ENCODE measurements around the gene PTDSS2. TPM values are rescaled to one million over a fixed set of nuclear protein-coding genes. Genes with fewer than 3 reads are reported as not detected.

The PTDSS2 gene
- total and polyA plus RNA-seq, 2 donors (not counting 1 experiment from before 2014, with no cell fraction given), result 22.1 to 29.0 TPM

DNA sequence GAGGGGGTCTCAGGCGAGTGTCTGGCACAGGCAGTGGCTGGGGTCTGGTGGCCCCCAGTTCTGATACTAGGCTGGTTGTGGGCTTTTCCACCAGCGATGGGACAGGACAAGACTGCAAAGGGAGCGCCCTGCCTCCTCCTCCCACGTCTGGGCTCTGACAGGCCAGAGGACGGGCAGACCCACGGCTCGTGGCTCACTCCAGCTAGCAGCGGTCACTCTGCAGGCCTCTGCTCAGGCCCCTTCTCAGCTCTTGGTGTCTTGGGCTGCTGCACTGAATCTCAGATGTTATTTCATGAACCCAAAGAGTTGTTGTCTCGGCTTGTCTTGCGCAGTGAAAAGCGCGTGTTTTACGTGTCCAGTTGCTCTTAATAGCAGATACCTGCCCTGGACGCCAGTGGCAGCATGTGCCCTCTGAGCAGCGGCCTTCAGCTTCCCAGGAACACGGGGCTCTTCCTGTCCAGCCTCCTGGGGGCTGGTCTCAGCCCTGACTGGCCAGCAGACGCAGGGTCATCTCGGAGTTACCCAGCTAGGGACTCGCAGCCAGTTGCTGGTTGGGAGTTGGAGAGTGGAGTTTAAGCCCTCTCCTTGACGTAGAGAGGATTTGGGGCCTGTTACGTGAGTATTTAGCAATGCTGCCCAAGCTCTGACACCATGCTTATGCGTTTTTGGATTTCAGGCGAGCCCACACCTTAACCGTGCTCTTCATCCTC is 9.6 kb downstream of the PTDSS2 start:
- DNase-seq, result no peak
- over 99% methylated on average over 21 of the region's 24 CpGs for WGBS (ENCODE audit: insufficient coverage)
- Histone ChIP-seq H3K36me3 (replicated peaks in 1 of 2; ENCODE audit: control extremely low read depth in 1 of 2, control insufficient read depth in 1 of 2, extremely low read depth in 1 of 2, insufficient read depth in 2 of 2, low read length in 1 of 2) (peaks cover 0 to 12% of the 10 kb centered on the region in 2 experiments), H3K4me3 (ENCODE audit: control extremely low read depth in 1 of 5, extremely low read depth in 1 of 5, insufficient read depth in 1 of 5, low read depth in 2 of 5, low read length in 4 of 5) (no peak overlapping the region), H3K9ac (ENCODE audit: low read length) (no peak overlapping the region), H3K9me3 (ENCODE audit: control extremely low read depth in 1 of 3, control insufficient read depth in 2 of 3, insufficient read depth in 1 of 3, low read length in 2 of 3) (no peaks in the 10 kb centered on the region), H4K20me1 (ENCODE audit: control insufficient read depth, insufficient read depth, low read length, poor library complexity, severe bottlenecking) (peaks cover 15% of the 10 kb centered on the region), H3K79me2 (ENCODE audit: control insufficient read depth, insufficient read depth, low read length) (peaks cover 37% of the 10 kb centered on the region), H3K4me1 (ENCODE audit: control insufficient read depth in 2 of 2, insufficient read depth in 2 of 2, low read length in 2 of 2) (peaks cover 17 to 18% of the 10 kb centered on the region in 2 donors), H3K4me2 (replicated peaks; ENCODE audit: low read depth, low read length, poor library complexity, severe bottlenecking) (no peak overlapping the region), H3K27me3 (replicated peaks in 1 of 4; ENCODE audit: control extremely low read depth in 1 of 4, control insufficient read depth in 3 of 4, insufficient read depth in 4 of 4, low read length in 3 of 4) (no peaks in the 10 kb centered on the region), H3K27ac (ENCODE audit: low read length in 2 of 2) (peak overlapping the region in 1 of 2 donors; percentile 7), H2AFZ (ENCODE audit: insufficient read depth, low read depth, low read length, poor library complexity, severe bottlenecking) (no peak overlapping the region)
- no peak overlapping the region for H3K4me3 Mint-ChIP-seq
- ChIA-PET CTCF (no interaction called here), POLR2A (no interaction called here)
- ATAC-seq (ENCODE audit: low read depth), result no peak
- H3K9me3 Mint-ChIP-seq (ENCODE audit: insufficient read depth), result no peaks in the 10 kb centered on the region
- intact Hi-C loops (cut with micrococcal nuclease), result loop anchor here (10.0 kb wide), 1 partner anchor 335 kb away; the partner anchor contains the start of genes CEND1 and SLC25A22
- no peak overlapping the region for H3K27ac Mint-ChIP-seq
- H3K27me3 Mint-ChIP-seq, result no peaks in the 10 kb centered on the region
- TF ChIP-seq, protein P1, sequence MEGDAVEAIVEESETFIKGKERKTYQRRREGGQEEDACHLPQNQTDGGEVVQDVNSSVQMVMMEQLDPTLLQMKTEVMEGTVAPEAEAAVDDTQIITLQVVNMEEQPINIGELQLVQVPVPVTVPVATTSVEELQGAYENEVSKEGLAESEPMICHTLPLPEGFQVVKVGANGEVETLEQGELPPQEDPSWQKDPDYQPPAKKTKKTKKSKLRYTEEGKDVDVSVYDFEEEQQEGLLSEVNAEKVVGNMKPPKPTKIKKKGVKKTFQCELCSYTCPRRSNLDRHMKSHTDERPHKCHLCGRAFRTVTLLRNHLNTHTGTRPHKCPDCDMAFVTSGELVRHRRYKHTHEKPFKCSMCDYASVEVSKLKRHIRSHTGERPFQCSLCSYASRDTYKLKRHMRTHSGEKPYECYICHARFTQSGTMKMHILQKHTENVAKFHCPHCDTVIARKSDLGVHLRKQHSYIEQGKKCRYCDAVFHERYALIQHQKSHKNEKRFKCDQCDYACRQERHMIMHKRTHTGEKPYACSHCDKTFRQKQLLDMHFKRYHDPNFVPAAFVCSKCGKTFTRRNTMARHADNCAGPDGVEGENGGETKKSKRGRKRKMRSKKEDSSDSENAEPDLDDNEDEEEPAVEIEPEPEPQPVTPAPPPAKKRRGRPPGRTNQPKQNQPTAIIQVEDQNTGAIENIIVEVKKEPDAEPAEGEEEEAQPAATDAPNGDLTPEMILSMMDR (IDR thresholded peaks at IDR 0.05), result no peak
- TF ChIP-seq EZH2 (IDR thresholded peaks at IDR 0.05; ENCODE audit: borderline replicate concordance, insufficient read depth, low read depth, low read length, poor library complexity, severe bottlenecking), result no peak
- H3K4me1 Mint-ChIP-seq, result peaks cover 18% of the 10 kb centered on the region

Measured in B cell (primary cell).